DOHH2 (cell line): Measurements from ENCODE around the gene ELOVL7.

Experiments
- EZH2phosphoT487 ChIP-seq: fragments of 200-600 bp; sonication (generic); IDR thresholded peaks from 2 replicates; pipeline ENCODE4 v1.6.1; 2017; ENCODE audit warnings: borderline replicate concordance, mild to moderate bottlenecking, antibody characterized with exemption, low read length, moderate library complexity, mixed read lengths
- TF ChIP-seq, protein P1 (sequence below): fragments of 200-600 bp; sonication (generic); IDR thresholded peaks from one replicate; pipeline ENCODE4 v1.5.1; 2014; ENCODE audit warnings: antibody characterized with exemption, mild to moderate bottlenecking, low read depth, low read length; ENCODE audit not compliant: poor library complexity, severe bottlenecking

DNA sequence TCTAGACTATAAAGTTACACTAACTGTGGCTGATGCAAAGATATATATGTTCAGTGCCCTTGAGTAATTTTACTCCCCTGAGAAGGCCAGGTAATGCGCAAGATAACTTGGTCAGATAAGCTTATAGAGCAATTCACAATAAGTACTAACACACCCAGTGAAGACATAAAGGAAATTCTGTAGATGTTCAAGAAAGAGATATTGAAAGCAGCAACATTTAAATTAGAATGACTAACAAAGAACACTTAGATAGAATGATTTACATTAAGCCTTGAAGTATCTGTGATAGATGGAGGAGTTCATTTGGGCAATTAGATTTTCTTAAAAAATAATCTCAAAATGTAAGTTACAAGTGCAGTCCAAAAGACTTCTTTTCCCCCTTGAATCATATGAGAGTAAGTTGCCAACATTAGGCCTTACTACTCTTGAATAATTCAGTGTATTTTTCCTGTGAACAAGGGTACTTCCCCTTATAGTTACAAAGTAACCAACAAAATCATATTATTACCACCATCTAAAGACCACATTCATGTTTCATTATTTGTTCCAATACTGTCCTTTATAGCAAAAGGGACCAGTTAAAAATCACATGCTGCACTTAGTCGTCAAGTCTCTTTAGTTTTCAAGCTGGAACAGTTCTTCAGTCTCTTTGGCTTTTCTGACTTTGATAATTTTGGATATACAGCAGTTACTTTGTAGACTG lies 44.4 kb upstream of the ELOVL7 start:
- TF ChIP-seq, protein P1, sequence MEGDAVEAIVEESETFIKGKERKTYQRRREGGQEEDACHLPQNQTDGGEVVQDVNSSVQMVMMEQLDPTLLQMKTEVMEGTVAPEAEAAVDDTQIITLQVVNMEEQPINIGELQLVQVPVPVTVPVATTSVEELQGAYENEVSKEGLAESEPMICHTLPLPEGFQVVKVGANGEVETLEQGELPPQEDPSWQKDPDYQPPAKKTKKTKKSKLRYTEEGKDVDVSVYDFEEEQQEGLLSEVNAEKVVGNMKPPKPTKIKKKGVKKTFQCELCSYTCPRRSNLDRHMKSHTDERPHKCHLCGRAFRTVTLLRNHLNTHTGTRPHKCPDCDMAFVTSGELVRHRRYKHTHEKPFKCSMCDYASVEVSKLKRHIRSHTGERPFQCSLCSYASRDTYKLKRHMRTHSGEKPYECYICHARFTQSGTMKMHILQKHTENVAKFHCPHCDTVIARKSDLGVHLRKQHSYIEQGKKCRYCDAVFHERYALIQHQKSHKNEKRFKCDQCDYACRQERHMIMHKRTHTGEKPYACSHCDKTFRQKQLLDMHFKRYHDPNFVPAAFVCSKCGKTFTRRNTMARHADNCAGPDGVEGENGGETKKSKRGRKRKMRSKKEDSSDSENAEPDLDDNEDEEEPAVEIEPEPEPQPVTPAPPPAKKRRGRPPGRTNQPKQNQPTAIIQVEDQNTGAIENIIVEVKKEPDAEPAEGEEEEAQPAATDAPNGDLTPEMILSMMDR, result no peak
- no peak for TF ChIP-seq EZH2phosphoT487
